ENCODE results near the gene ASIC1.

GRCh38 chr12:50109319-50109718 is 51.9 kb downstream of the ASIC1 start:
- no peak for TF ChIP-seq CTCF (conservative IDR thresholded peaks at IDR 0.05)
- TF ChIP-seq ZFX (IDR thresholded peaks at IDR 0.05): no peak
